Stimulated activated naive CD4-positive, alpha-beta T cell treated with Interleukin-2 at 50 U/mL for 16 hours (primary cell): ENCODE results near the gene GLYAT.

Source experiments
- DNase-seq: peaks from one replicate; lab custom pipeline; 2025; lab: John Stamatoyannopoulos, UW

Gene GLYAT

GRCh38 chr11:58731819-58732218 is at the start of gene GLYAT:
Gene GLYAT, minus strand, starts transcription at chr11:58731943. Its CDS starts 7,447 bp downstream, at chr11:58724496.
- DNase-seq, result no peak

GRCh38 chr11:58781345-58781744 is 49.6 kb upstream of the GLYAT start:
- no peak for DNase-seq

- no peak for DNase-seq
These were observed 48.8 kb upstream of the GLYAT start for GRCh38 chr11:58780578-58780977.

- DNase-seq, result no peak
These were observed 45.4 kb upstream of the GLYAT start for GRCh38 chr11:58776891-58777710.

GRCh38 chr11:58775066-58775708 is 43.4 kb upstream of the GLYAT start:
- DNase-seq, result no peak

GRCh38 chr11:58774164-58774593 is 42.4 kb upstream of the GLYAT start:
- DNase-seq, result no peak

GRCh38 chr11:58773337-58773736 is 41.6 kb upstream of the GLYAT start:
- DNase-seq, result no peak

- no peak for DNase-seq
These were observed 40.9 kb upstream of the GLYAT start for GRCh38 chr11:58772329-58773285.

GRCh38 chr11:58771458-58771855 is 39.7 kb upstream of the GLYAT start:
- DNase-seq, result no peak

GRCh38 chr11:58770627-58771457 is 39.1 kb upstream of the GLYAT start:
- DNase-seq, result no peak

GRCh38 chr11:58770166-58770565 is 38.4 kb upstream of the GLYAT start:
- DNase-seq, result no peak

GRCh38 chr11:58769308-58769707 is 37.6 kb upstream of the GLYAT start:
- no peak for DNase-seq

GRCh38 chr11:58768137-58768536 is 36.4 kb upstream of the GLYAT start:
- no peak for DNase-seq

GRCh38 chr11:58765078-58765477 is 33.3 kb upstream of the GLYAT start:
- DNase-seq, result no peak

- DNase-seq, result no peak
These were observed 31.4 kb upstream of the GLYAT start for GRCh38 chr11:58763120-58763490.

- no peak for DNase-seq
These were observed 30.8 kb upstream of the GLYAT start for GRCh38 chr11:58762284-58763119.

GRCh38 chr11:58757439-58757838 is 25.7 kb upstream of the GLYAT start:
- no peak for DNase-seq

- DNase-seq, result no peak
These were observed 14.1 kb upstream of the GLYAT start for GRCh38 chr11:58745705-58746364.

- no peak for DNase-seq
These were observed 13.4 kb upstream of the GLYAT start for GRCh38 chr11:58744988-58745704.
